ENCODE results near the gene CD160.

Gene CD160

DNA sequence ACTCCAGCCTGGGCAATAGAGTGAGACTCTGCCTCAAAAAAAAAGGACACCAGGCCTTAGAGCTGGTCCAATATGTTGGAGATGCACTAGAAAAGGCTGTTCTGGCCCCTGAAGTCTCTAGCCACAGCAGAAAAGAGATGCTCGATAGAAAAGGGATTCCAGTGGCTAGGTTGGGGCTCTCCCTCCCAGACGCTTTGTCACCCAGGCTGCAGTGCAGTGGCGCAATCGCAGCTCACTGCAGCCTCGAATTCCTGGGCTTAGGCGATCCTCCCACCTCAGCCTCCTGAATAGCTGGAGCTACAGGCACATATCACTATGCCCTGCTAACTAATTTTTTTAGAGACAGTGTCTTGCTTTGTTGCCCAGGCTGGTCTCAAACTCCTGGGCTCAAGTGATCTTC is 30.4 kb upstream of the CD160 start:
- TF ChIP-seq, protein P1, sequence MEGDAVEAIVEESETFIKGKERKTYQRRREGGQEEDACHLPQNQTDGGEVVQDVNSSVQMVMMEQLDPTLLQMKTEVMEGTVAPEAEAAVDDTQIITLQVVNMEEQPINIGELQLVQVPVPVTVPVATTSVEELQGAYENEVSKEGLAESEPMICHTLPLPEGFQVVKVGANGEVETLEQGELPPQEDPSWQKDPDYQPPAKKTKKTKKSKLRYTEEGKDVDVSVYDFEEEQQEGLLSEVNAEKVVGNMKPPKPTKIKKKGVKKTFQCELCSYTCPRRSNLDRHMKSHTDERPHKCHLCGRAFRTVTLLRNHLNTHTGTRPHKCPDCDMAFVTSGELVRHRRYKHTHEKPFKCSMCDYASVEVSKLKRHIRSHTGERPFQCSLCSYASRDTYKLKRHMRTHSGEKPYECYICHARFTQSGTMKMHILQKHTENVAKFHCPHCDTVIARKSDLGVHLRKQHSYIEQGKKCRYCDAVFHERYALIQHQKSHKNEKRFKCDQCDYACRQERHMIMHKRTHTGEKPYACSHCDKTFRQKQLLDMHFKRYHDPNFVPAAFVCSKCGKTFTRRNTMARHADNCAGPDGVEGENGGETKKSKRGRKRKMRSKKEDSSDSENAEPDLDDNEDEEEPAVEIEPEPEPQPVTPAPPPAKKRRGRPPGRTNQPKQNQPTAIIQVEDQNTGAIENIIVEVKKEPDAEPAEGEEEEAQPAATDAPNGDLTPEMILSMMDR (IDR thresholded peaks at IDR 0.05), result no peak
- no peaks in the 10 kb centered on the region for H3K36me3 ChIP-seq (ENCODE audit: control insufficient read depth, insufficient read depth, low read length)
- no peak overlapping the region for H3K9ac ChIP-seq
- H3K79me2 ChIP-seq, result no peaks in the 10 kb centered on the region
- H3K4me1 ChIP-seq, result no peaks in the 10 kb centered on the region
- no peak overlapping the region for H2AFZ ChIP-seq
- H3K27me3 ChIP-seq (ENCODE audit: control insufficient read depth, insufficient read depth, low read length), result no peaks in the 10 kb centered on the region
- H3K9me3 ChIP-seq (ENCODE audit: control insufficient read depth, low read length), result no peaks in the 10 kb centered on the region
- H3K4me3 ChIP-seq (ENCODE audit: low read depth, low read length), result no peak overlapping the region
- H3K4me2 ChIP-seq (ENCODE audit: low read length), result no peak overlapping the region
- no peak overlapping the region for H3K27ac ChIP-seq

GRCh38 chr1:145689922-145690321 is 29.4 kb upstream of the CD160 start:
- no peak overlapping the region for H3K9ac ChIP-seq
- no peak overlapping the region for H3K4me3 ChIP-seq (ENCODE audit: low read depth, low read length)
- no peaks in the 10 kb centered on the region for H3K9me3 ChIP-seq (ENCODE audit: control insufficient read depth, low read length)
- no peak overlapping the region for H2AFZ ChIP-seq
- H3K79me2 ChIP-seq, result no peaks in the 10 kb centered on the region
- H3K27me3 ChIP-seq (ENCODE audit: control insufficient read depth, insufficient read depth, low read length), result no peaks in the 10 kb centered on the region
- no peak overlapping the region for H3K27ac ChIP-seq
- H3K4me1 ChIP-seq, result no peaks in the 10 kb centered on the region
- H3K4me2 ChIP-seq (ENCODE audit: low read length), result no peak overlapping the region
- H3K36me3 ChIP-seq (ENCODE audit: control insufficient read depth, insufficient read depth, low read length), result no peaks in the 10 kb centered on the region
- TF ChIP-seq, protein P1 (IDR thresholded peaks at IDR 0.05), result no peak

- Histone ChIP-seq H3K9me3 (ENCODE audit: control insufficient read depth, low read length) (no peaks in the 10 kb centered on the region), H3K79me2 (no peaks in the 10 kb centered on the region), H3K9ac (no peak overlapping the region), H3K4me1 (no peaks in the 10 kb centered on the region), H3K27me3 (ENCODE audit: control insufficient read depth, insufficient read depth, low read length) (no peaks in the 10 kb centered on the region), H3K36me3 (ENCODE audit: control insufficient read depth, insufficient read depth, low read length) (no peaks in the 10 kb centered on the region), H3K27ac (no peak overlapping the region), H3K4me3 (ENCODE audit: low read depth, low read length) (peak overlapping the region; percentile 29), H3K4me2 (ENCODE audit: low read length) (peak overlapping the region; percentile 37), H2AFZ (peak overlapping the region; percentile 2)
- TF ChIP-seq, protein P1 (IDR thresholded peaks at IDR 0.05), result no peak
Observed at GRCh38 chr1:145690587-145691558, 28.4 kb upstream of the CD160 start.

- Histone ChIP-seq H3K36me3 (ENCODE audit: control insufficient read depth, insufficient read depth, low read length) (no peaks in the 10 kb centered on the region), H3K4me3 (ENCODE audit: low read depth, low read length) (no peak overlapping the region), H3K4me2 (ENCODE audit: low read length) (no peak overlapping the region), H2AFZ (no peak overlapping the region), H3K4me1 (no peaks in the 10 kb centered on the region), H3K27me3 (ENCODE audit: control insufficient read depth, insufficient read depth, low read length) (no peaks in the 10 kb centered on the region), H3K9me3 (ENCODE audit: control insufficient read depth, low read length) (no peaks in the 10 kb centered on the region), H3K27ac (no peak overlapping the region), H3K79me2 (no peaks in the 10 kb centered on the region), H3K9ac (no peak overlapping the region)
- TF ChIP-seq, protein P1 (IDR thresholded peaks at IDR 0.05), result no peak
Observed at GRCh38 chr1:145692785-145693443, 26.4 kb upstream of the CD160 start.

Measured in parathyroid adenoma (tissue), 2 donors.